ENCODE results near the gene KLK12.

- TF ChIP-seq POLR2AphosphoS5 (IDR thresholded peaks at IDR 0.05; ENCODE audit: borderline replicate concordance, low read depth, low read length) (no peak), EZH2 (IDR thresholded peaks at IDR 0.05) (no peak)
These were observed 6.9 kb downstream of the KLK12 start for GRCh38 chr19:51027873-51028272.

Measured in SK-N-MC (cell line).